Measurements from ENCODE around the gene CH25H. TPM values are rescaled to one million over a fixed set of nuclear protein-coding genes. Genes with fewer than 3 reads are reported as not detected.

CH25H gene
- total and polyA plus RNA-seq, 12 donors: 0.80 to 16.3 (median 4.9) TPM; not detected in 1

GRCh38 chr10:89185658-89186057 is 21.5 kb downstream of the CH25H start:
- intact Hi-C loops (cut with DNase I): no loop called here
- TF ChIP-seq, protein P1, sequence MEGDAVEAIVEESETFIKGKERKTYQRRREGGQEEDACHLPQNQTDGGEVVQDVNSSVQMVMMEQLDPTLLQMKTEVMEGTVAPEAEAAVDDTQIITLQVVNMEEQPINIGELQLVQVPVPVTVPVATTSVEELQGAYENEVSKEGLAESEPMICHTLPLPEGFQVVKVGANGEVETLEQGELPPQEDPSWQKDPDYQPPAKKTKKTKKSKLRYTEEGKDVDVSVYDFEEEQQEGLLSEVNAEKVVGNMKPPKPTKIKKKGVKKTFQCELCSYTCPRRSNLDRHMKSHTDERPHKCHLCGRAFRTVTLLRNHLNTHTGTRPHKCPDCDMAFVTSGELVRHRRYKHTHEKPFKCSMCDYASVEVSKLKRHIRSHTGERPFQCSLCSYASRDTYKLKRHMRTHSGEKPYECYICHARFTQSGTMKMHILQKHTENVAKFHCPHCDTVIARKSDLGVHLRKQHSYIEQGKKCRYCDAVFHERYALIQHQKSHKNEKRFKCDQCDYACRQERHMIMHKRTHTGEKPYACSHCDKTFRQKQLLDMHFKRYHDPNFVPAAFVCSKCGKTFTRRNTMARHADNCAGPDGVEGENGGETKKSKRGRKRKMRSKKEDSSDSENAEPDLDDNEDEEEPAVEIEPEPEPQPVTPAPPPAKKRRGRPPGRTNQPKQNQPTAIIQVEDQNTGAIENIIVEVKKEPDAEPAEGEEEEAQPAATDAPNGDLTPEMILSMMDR (IDR thresholded peaks at IDR 0.05): no peak
- TF ChIP-seq POLR2A (IDR thresholded peaks at IDR 0.05): no peak
- no peak for DNase-seq

DNA sequence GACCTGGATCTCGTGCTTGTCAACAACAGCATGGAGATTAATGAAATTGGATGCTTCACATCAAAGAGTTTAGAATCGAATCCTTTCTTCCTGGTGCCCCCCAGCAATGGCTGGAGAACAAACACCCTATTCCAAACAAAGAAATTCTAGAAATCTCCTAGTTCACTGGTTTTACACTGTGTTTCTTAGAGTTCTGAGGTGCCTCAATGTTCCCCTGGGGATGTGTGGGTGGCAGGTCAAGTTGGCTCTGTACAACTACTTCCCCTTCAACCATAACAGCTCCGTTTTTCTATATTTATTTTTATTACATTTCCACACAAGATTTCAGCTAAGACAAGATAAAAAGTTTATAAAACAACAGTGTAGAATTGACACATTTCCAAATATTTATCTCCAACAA is 22.5 kb downstream of the CH25H start:
- Histone ChIP-seq H3K4me3 (no peak overlapping the region), H3K9me3 (replicated peaks in 1 of 3) (no peaks in the 10 kb centered on the region), H3K27me3 (no peaks in the 10 kb centered on the region), H3K4me1 (replicated peaks in 1 of 2) (no peaks in the 10 kb centered on the region), H3K27ac (no peak overlapping the region), H3K36me3 (replicated peaks in 1 of 2) (no peaks in the 10 kb centered on the region)
- DNase-seq: no peak
- intact Hi-C loops (cut with DNase I): no loop called here
- TF ChIP-seq, protein P1 (IDR thresholded peaks at IDR 0.05): no peak
- no peak for TF ChIP-seq POLR2A (IDR thresholded peaks at IDR 0.05)
- WGBS, 4 donors: 51 to 61% (median 58%) methylated on average over 3 of the region's 3 CpGs

More at GRCh38 chr10:89185658-89186057, 21.5 kb downstream of the CH25H start:
- Histone ChIP-seq H3K27me3 (no peaks in the 10 kb centered on the region), H3K9me3 (replicated peaks in 1 of 3) (no peaks in the 10 kb centered on the region), H3K36me3 (replicated peaks in 1 of 2) (no peaks in the 10 kb centered on the region), H3K4me3 (no peak overlapping the region), H3K27ac (no peak overlapping the region), H3K4me1 (replicated peaks in 1 of 2) (no peaks in the 10 kb centered on the region)

GRCh38 chr10:89183571-89183970 is 23.5 kb downstream of the CH25H start:
- Histone ChIP-seq H3K4me3 (no peak overlapping the region), H3K36me3 (replicated peaks in 1 of 2) (no peaks in the 10 kb centered on the region), H3K27ac (no peak overlapping the region), H3K9me3 (replicated peaks in 1 of 3) (no peaks in the 10 kb centered on the region), H3K4me1 (replicated peaks in 1 of 2) (no peaks in the 10 kb centered on the region), H3K27me3 (no peaks in the 10 kb centered on the region)
- TF ChIP-seq POLR2A (IDR thresholded peaks at IDR 0.05): no peak
- TF ChIP-seq, protein P1 (IDR thresholded peaks at IDR 0.05): no peak
- intact Hi-C loops (cut with DNase I): no loop called here
- DNase-seq: no peak

GRCh38 chr10:89182894-89183293 is 24.2 kb downstream of the CH25H start:
- no peaks in the 10 kb centered on the region for H3K9me3 ChIP-seq (replicated peaks in 1 of 3)
- TF ChIP-seq, protein P1 (IDR thresholded peaks at IDR 0.05): no peak
- no peak for TF ChIP-seq POLR2A (IDR thresholded peaks at IDR 0.05)
- H3K4me1 ChIP-seq (replicated peaks in 1 of 2): no peaks in the 10 kb centered on the region
- no peak for DNase-seq
- H3K27ac ChIP-seq: no peak overlapping the region
- no peaks in the 10 kb centered on the region for H3K36me3 ChIP-seq (replicated peaks in 1 of 2)
- WGBS, 4 donors: 83 to 89% (median 85%) methylated on average over 2 of the region's 2 CpGs
- H3K27me3 ChIP-seq: no peaks in the 10 kb centered on the region
- no peak overlapping the region for H3K4me3 ChIP-seq
- intact Hi-C loops (cut with DNase I): no loop called here
